ENCODE measurements around the gene SLC66A2.

Gene SLC66A2

DNA sequence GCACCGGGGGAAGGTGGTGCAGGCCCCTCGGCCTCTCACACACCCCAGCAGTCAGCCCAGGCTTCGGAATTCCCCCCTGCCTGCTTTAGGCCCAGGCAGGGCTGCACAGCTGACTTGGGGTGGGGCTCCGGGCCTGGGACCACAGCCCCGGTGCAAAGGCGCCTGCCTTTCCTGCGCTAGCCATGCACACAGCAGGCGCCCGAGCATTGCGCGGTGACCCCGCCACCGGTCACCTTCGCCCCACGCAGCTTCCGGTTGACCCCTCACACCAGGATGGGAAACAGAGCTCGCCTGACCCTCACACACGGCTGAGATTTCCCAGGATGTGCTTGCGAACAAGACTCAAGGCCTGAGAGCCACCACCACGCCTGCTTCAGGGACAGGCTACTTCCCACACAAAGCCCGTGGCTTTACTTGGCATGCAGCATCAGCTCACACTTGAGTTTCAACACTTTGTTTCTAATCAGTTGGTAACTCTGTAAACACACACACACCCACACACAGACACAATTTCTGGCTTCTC lies 46.0 kb downstream of the SLC66A2 start:
- DNase-seq (ENCODE audit: low read depth) = no peak
- no peak overlapping the region for H3K4me3 ChIP-seq (ENCODE audit: low read length)
- no peak for TF ChIP-seq CTCF (conservative IDR thresholded peaks at IDR 0.05; ENCODE audit: low read depth, low read length)

GRCh38 chr18:79904357-79905147 lies 46.9 kb downstream of the SLC66A2 start:
- no peak for DNase-seq (ENCODE audit: low read depth)
- TF ChIP-seq CTCF (conservative IDR thresholded peaks at IDR 0.05; ENCODE audit: low read depth, low read length) = no peak
- H3K4me3 ChIP-seq (ENCODE audit: low read length) = no peak overlapping the region

DNA sequence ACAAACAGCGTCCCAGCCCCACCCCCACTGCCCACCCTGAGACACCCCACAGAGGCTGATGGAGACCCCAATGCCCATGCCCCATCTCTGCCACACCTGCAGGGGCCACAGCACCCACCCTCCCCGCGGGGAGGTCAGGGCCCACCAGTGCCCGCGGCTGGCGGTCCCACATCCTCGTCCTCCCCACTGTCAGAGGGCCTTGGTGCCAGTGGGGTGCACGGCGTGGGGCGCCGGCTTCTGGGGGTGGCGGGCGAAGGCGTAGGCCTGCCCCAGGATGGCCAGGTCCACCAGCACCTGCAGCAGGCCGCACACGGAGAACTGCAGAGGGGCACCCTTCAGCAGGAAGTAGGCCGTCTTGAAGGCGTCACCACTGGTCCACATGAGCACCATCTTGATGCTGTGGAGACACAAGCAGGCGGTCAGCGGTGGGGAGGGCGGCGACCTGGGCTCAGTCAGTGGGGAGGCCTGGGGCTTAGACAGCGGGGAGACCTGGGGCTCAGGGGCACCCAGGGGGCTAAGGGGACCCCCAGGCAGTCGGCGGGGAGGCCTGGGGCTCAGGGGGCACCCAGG lies 47.6 kb downstream of the SLC66A2 start:
- no peak overlapping the region for H3K4me3 ChIP-seq (ENCODE audit: low read length)
- no peak for TF ChIP-seq CTCF (conservative IDR thresholded peaks at IDR 0.05; ENCODE audit: low read depth, low read length)
- DNase-seq (ENCODE audit: low read depth) = no peak

DNA sequence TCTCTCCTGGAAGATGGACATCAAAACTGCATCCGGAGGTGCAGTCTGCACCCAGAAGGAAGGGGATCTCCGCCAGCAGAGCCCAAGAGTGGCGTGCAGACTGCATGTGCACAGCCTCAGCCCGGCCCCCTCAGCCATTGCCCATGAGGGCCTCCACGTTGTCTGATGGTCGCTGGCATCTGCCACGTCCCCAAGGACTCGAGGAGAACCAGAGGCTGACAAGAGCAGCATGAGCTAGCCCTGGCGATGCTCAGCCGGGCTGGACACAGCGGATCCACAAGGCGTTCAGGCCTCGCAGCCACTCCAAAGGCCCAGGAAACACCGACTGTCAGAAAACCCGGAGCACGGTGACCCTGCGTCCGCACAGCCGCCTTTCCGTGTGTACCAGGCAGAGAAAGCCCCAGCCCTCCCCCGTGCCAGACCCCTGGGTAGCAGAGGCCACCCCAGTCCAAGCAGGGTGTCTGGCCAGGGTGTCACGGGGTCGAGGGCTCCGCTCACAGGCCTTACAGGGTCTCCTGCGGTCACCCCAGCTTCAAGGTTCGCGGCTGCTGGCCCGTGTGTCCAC lies 48.3 kb downstream of the SLC66A2 start:
- no peak for TF ChIP-seq CTCF (conservative IDR thresholded peaks at IDR 0.05; ENCODE audit: low read depth, low read length)
- no peak for DNase-seq (ENCODE audit: low read depth)
- H3K4me3 ChIP-seq (ENCODE audit: low read length) = no peak overlapping the region

- no peak for TF ChIP-seq CTCF (conservative IDR thresholded peaks at IDR 0.05; ENCODE audit: low read depth, low read length)
- H3K4me3 ChIP-seq (ENCODE audit: low read length) = no peak overlapping the region
- DNase-seq (ENCODE audit: low read depth) = no peak
These were observed 48.8 kb downstream of the SLC66A2 start for GRCh38 chr18:79902640-79903039.

- no peak for TF ChIP-seq CTCF (conservative IDR thresholded peaks at IDR 0.05; ENCODE audit: low read depth, low read length)
- no peak for DNase-seq (ENCODE audit: low read depth)
- H3K4me3 ChIP-seq (ENCODE audit: low read length) = no peak overlapping the region
These were observed 49.4 kb downstream of the SLC66A2 start for GRCh38 chr18:79902075-79902474.

Measured in retinal pigment epithelial cell (primary cell).